ENCODE data around the gene RRP8.

RRP8 gene

GRCh38 chr11:6617315-6617781 lies 13.9 kb upstream of the RRP8 start:
- DNase-seq (ENCODE audit: low read depth in 2 of 2), result no peak

- DNase-seq (ENCODE audit: low read depth in 2 of 2), result no peak
These were observed 13.3 kb upstream of the RRP8 start for GRCh38 chr11:6616596-6617250.

GRCh38 chr11:6615882-6616585 lies 12.6 kb upstream of the RRP8 start:
- DNase-seq (ENCODE audit: low read depth in 2 of 2), result no peak

- no peak for DNase-seq (ENCODE audit: low read depth in 2 of 2)
These were observed 11.6 kb upstream of the RRP8 start for GRCh38 chr11:6615046-6615445.

- no peak for DNase-seq (ENCODE audit: low read depth in 2 of 2)
These were observed 11.0 kb upstream of the RRP8 start for GRCh38 chr11:6614446-6614845.

GRCh38 chr11:6613496-6613895 lies 10.1 kb upstream of the RRP8 start:
- DNase-seq (ENCODE audit: low read depth in 2 of 2), result no peak

- peak; percentile 93 to 94 for DNase-seq (ENCODE audit: low read depth in 2 of 2)
These were observed 9.0 kb upstream of the RRP8 start, which contains the start of gene TAF10 for GRCh38 chr11:6612213-6613041. Gene TAF10 (minus strand): TSS chr11:6612216. CDS start chr11:6612189, 27 bp downstream.

GRCh38 chr11:6611963-6612212 lies 8.5 kb upstream of the RRP8 start:
- no peak for DNase-seq (ENCODE audit: low read depth in 2 of 2)

- no peak for DNase-seq (ENCODE audit: low read depth in 2 of 2)
These were observed 7.9 kb upstream of the RRP8 start for GRCh38 chr11:6611092-6611962.

GRCh38 chr11:6610591-6610990 lies 7.2 kb upstream of the RRP8 start:
- DNase-seq (ENCODE audit: low read depth in 2 of 2), result no peak

GRCh38 chr11:6609502-6610015 lies 6.1 kb upstream of the RRP8 start:
- DNase-seq (ENCODE audit: low read depth in 2 of 2), result no peak

GRCh38 chr11:6608726-6609501 lies 5.5 kb upstream of the RRP8 start:
- DNase-seq (ENCODE audit: low read depth in 2 of 2), result no peak

GRCh38 chr11:6608011-6608410 lies 4.6 kb upstream of the RRP8 start:
- no peak for DNase-seq (ENCODE audit: low read depth in 2 of 2)

GRCh38 chr11:6607190-6607795 lies 3.9 kb upstream of the RRP8 start:
- DNase-seq (ENCODE audit: low read depth in 2 of 2), result peak in 1 of 2 experiments; percentile 26

- peak; percentile 88 to 89 for DNase-seq (ENCODE audit: low read depth in 2 of 2)
These were observed 3.2 kb upstream of the RRP8 start for GRCh38 chr11:6606471-6607189.

GRCh38 chr11:6604790-6605189 lies 1.4 kb upstream of the RRP8 start:
- DNase-seq (ENCODE audit: low read depth in 2 of 2), result no peak

- peak in 1 of 2 experiments; percentile 36 for DNase-seq (ENCODE audit: low read depth in 2 of 2)
These were observed 738 bp upstream of the RRP8 start for GRCh38 chr11:6604081-6604626.

- DNase-seq (ENCODE audit: low read depth in 2 of 2), result no peak
These were observed 1.1 kb downstream of the RRP8 start for GRCh38 chr11:6602096-6602940.

Measured in fibroblast of skin of left quadriceps (primary cell).